Fibroblast of lung (primary cell): Measurements from ENCODE around the gene CATSPERD.

ENCODE experiments used
- CTCF ChIP-seq, 2 donors: IDR thresholded peaks in 1 of 2; conservative IDR thresholded peaks in 1 of 2; 1 replicate in 1 of 2; 2 replicates in 1 of 2; pipeline ENCODE4 v1.5.1; 2011 to 2012; ENCODE audit warnings: low read length in 2 of 2, control low read depth in 1 of 2, inconsistent platforms in 1 of 2, low read depth in 1 of 2, mild to moderate bottlenecking in 1 of 2
- EZH2 ChIP-seq: IDR thresholded peaks from 2 replicates; pipeline ENCODE4 v1.5.1; 2012; ENCODE audit warnings: low read length, control low read depth, mild to moderate bottlenecking; ENCODE audit errors: missing control alignments

- TF ChIP-seq CTCF (conservative IDR thresholded peaks at IDR 0.05 in 1 of 2, IDR thresholded peaks at IDR 0.05 in 1 of 2; ENCODE audit: low read depth in 1 of 2, low read length in 2 of 2), result no peak
- TF ChIP-seq EZH2, result no peak
Measured at GRCh38 chr19:5793188-5793587, 72.8 kb downstream of the CATSPERD start.
